ENCODE results near the gene TMEM186. TPM values are rescaled to one million over a fixed set of nuclear protein-coding genes. Genes with fewer than 3 reads are reported as not detected.

Gene TMEM186
- total RNA-seq, 4 donors from 2014 or later = 1.8 to 10.3 (median 9.7) TPM; not detected in 1

GRCh38 chr16:8798174-8798527 lies 712 bp upstream of the TMEM186 start:
- Histone ChIP-seq H3K9me3 (no peaks in the 10 kb centered on the region), H3K4me3 (peak overlapping the region; percentile 72 to 91 (median 84)), H3K27ac (peak overlapping the region; percentile 86 to 92 (median 90)), H3K27me3 (no peaks in the 10 kb centered on the region), H3K36me3 (peaks cover 0 to 13% (median 6%) of the 10 kb centered on the region in 4 donors), H3K4me1 (peaks cover 21 to 47% (median 42%) of the 10 kb centered on the region in 4 donors)
- DNase-seq = no peak
- TF ChIP-seq POLR2A (IDR thresholded peaks at IDR 0.05) = no peak
- TF ChIP-seq, protein P1, sequence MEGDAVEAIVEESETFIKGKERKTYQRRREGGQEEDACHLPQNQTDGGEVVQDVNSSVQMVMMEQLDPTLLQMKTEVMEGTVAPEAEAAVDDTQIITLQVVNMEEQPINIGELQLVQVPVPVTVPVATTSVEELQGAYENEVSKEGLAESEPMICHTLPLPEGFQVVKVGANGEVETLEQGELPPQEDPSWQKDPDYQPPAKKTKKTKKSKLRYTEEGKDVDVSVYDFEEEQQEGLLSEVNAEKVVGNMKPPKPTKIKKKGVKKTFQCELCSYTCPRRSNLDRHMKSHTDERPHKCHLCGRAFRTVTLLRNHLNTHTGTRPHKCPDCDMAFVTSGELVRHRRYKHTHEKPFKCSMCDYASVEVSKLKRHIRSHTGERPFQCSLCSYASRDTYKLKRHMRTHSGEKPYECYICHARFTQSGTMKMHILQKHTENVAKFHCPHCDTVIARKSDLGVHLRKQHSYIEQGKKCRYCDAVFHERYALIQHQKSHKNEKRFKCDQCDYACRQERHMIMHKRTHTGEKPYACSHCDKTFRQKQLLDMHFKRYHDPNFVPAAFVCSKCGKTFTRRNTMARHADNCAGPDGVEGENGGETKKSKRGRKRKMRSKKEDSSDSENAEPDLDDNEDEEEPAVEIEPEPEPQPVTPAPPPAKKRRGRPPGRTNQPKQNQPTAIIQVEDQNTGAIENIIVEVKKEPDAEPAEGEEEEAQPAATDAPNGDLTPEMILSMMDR (IDR thresholded peaks at IDR 0.05) = no peak
- no peak for TF ChIP-seq POLR2AphosphoS5 (IDR thresholded peaks at IDR 0.05)
- no peak for TF ChIP-seq EP300 (IDR thresholded peaks at IDR 0.05; ENCODE audit: low read depth)
- intact Hi-C loops (cut with DNase I; ENCODE audit: low total_unique reads) (loop anchor here (5.0 kb wide), 1 partner anchor 74 kb away; no protein-coding TSS in a partner anchor), in situ Hi-C loops (cut with MboI; ENCODE audit: low pct_ligation_motif_present in 1 of 4, low pct_unique_long_range_greater_than_20kb in 1 of 4, low sequenced_read_pairs in 3 of 4) (loop anchor here in 2 of 4 donors (10.0 to 25.0 kb wide), 2 partner anchors 123 to 236 kb away; partner anchors contain the start of gene ABAT (in 1 of the 2))
- 2 to 3% methylated on average over 4 to 6 of the region's 6 CpGs for WGBS, 2 donors (ENCODE audit: low coverage in 1 of 2)

GRCh38 chr16:8796469-8797363 lies 723 bp downstream of the TMEM186 start:
- TF ChIP-seq POLR2AphosphoS5 (IDR thresholded peaks at IDR 0.05) (no peak), EP300 (IDR thresholded peaks at IDR 0.05; ENCODE audit: low read depth) (no peak), POLR2A (IDR thresholded peaks at IDR 0.05) (no peak)
- TF ChIP-seq, protein P1 (IDR thresholded peaks at IDR 0.05) = no peak
- in situ Hi-C loops (cut with MboI; ENCODE audit: low pct_ligation_motif_present in 1 of 4, low pct_unique_long_range_greater_than_20kb in 1 of 4, low sequenced_read_pairs in 3 of 4) = loop anchor here in 2 of 4 donors (10.0 to 25.0 kb wide), 2 partner anchors 122 to 234 kb away; partner anchors contain the start of gene ABAT (in 1 of the 2)
- DNase-seq = no peak

DNA sequence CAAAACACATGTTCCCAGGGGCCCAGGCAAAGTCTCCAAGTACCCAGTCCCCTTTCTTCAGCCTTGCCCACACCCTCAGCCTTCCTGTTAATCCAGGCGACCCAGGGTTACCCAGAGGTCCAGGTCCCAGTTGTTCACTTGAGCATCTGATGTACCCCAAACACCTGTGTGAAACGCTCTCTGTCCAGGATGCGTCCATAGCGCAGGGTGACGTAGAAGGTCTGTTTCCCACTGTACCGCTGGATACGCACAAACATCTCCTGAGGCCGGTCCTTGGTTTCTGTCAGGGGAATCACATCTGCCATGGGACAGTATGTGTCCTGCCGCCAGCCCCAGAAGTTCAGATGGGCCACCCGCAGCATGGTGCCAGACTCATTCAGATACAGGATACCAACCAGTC lies 1.6 kb downstream of the TMEM186 start:
- Histone ChIP-seq H3K36me3 (no peaks in the 10 kb centered on the region), H3K4me3 (no peak overlapping the region), H3K4me1 (peaks cover 16 to 38% (median 32%) of the 10 kb centered on the region in 4 donors), H3K27ac (no peak overlapping the region), H3K9me3 (no peaks in the 10 kb centered on the region), H3K27me3 (no peaks in the 10 kb centered on the region)
- no peak for TF ChIP-seq POLR2AphosphoS5 (IDR thresholded peaks at IDR 0.05)
- DNase-seq = no peak
- intact Hi-C loops (cut with DNase I; ENCODE audit: low total_unique reads) = loop anchor here (5.0 kb wide), 1 partner anchor 76 kb away; no protein-coding TSS in a partner anchor
- in situ Hi-C loops (cut with MboI; ENCODE audit: low pct_ligation_motif_present in 1 of 4, low pct_unique_long_range_greater_than_20kb in 1 of 4, low sequenced_read_pairs in 3 of 4) = loop anchor here in 2 of 4 donors (10.0 to 25.0 kb wide), 2 partner anchors 121 to 234 kb away; partner anchors contain the start of gene ABAT (in 1 of the 2)
- WGBS, 2 donors (ENCODE audit: low coverage in 1 of 2) = 93% methylated on average over 10 of the region's 10 CpGs; no CpG with 5 or more reads in 1 of the 2 donors

More at GRCh38 chr16:8796469-8797363, 723 bp downstream of the TMEM186 start:
- Histone ChIP-seq H3K27me3 (no peaks in the 10 kb centered on the region), H3K27ac (peak overlapping the region; percentile 86 to 92 (median 90)), H3K4me3 (peak overlapping the region; percentile 72 to 91 (median 84)), H3K9me3 (no peaks in the 10 kb centered on the region), H3K4me1 (peaks cover 21 to 47% (median 40%) of the 10 kb centered on the region in 4 donors), H3K36me3 (no peaks in the 10 kb centered on the region)
- intact Hi-C loops (cut with DNase I; ENCODE audit: low total_unique reads) = loop anchor here (5.0 kb wide), 1 partner anchor 76 kb away; no protein-coding TSS in a partner anchor
- WGBS, 2 donors (ENCODE audit: low coverage in 1 of 2) = 26 to 35% methylated on average over 8 to 14 of the region's 14 CpGs

DNA sequence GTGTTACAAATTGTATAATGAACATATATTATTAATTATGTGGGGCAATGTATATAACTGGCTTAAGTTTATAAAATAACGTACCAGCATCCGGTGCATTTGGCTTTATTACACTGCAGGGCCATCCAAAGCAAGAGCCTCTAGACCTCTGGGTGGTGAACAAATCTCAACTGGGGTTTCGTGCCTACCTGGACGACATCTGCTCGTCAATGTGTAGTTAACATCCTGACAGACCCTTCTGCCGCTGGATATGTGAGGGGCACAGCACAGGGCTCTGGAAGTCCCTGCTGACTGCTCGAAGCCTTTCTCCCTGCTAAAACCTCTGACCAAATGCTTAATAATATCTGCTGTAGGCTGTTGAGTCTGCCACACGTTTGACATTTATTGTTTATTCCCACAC lies 2.3 kb downstream of the TMEM186 start:
- no peak overlapping the region for H3K4me3 ChIP-seq
- in situ Hi-C loops (cut with MboI; ENCODE audit: low pct_ligation_motif_present in 1 of 4, low pct_unique_long_range_greater_than_20kb in 1 of 4, low sequenced_read_pairs in 3 of 4) = loop anchor here in 2 of 4 donors (10.0 to 25.0 kb wide), 2 partner anchors 120 to 233 kb away; partner anchors contain the start of gene ABAT (in 1 of the 2)
- H3K9me3 ChIP-seq = no peaks in the 10 kb centered on the region
- WGBS, 2 donors (ENCODE audit: low coverage in 1 of 2) = 74 to 88% methylated on average over 3 to 8 of the region's 8 CpGs
- intact Hi-C loops (cut with DNase I; ENCODE audit: low total_unique reads) = loop anchor here (5.0 kb wide), 1 partner anchor 77 kb away; no protein-coding TSS in a partner anchor
- H3K4me1 ChIP-seq = peaks cover 14 to 31% (median 28%) of the 10 kb centered on the region in 4 donors
- H3K27me3 ChIP-seq = no peaks in the 10 kb centered on the region
- no peak for TF ChIP-seq EP300 (IDR thresholded peaks at IDR 0.05; ENCODE audit: low read depth)
- no peak for TF ChIP-seq POLR2AphosphoS5 (IDR thresholded peaks at IDR 0.05)
- TF ChIP-seq, protein P1 (IDR thresholded peaks at IDR 0.05) = no peak
- no peak for TF ChIP-seq POLR2A (IDR thresholded peaks at IDR 0.05)
- no peaks in the 10 kb centered on the region for H3K36me3 ChIP-seq
- no peak for DNase-seq
- H3K27ac ChIP-seq = no peak overlapping the region

Measured in transverse colon (tissue), 4 donors.